ENCODE results near the gene AMIGO2.

- no peak for TF ChIP-seq CTCF (conservative IDR thresholded peaks at IDR 0.05 in 1 of 2, IDR thresholded peaks at IDR 0.05 in 1 of 2; ENCODE audit: extremely low read depth in 1 of 2, insufficient read depth in 1 of 2, low read depth in 1 of 2, low read length in 2 of 2)
- no peak for TF ChIP-seq EZH2 (IDR thresholded peaks at IDR 0.05; ENCODE audit: borderline replicate concordance, low read length)
Measured at GRCh38 chr12:47054659-47055058, 25.1 kb downstream of the AMIGO2 start.

Data from mammary epithelial cell (primary cell).